ENCODE results near the gene ZNF106. TPM values are rescaled to one million over a fixed set of nuclear protein-coding genes. Genes with fewer than 3 reads are reported as not detected.

ZNF106 gene
- total and polyA plus RNA-seq, 12 donors, result 5.8 to 77.7 (median 58.4) TPM

DNA sequence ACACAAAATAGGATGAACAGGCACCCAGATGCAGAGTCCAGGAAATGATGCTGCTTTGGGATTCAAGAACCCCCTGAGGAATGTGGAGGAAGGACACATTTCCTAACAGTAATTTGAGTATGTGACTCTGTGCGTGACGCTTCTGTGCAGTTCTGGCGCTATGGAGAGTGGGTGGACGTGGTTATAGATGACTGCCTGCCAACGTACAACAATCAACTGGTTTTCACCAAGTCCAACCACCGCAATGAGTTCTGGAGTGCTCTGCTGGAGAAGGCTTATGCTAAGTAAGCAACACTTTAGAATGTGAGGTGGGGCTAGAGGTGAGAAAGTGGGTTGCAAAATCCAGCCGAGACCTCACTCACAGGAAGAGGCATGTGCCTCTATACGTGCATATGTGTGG lies 103.3 kb downstream of the ZNF106 start:
- no peaks in the 10 kb centered on the region for H3K9me3 ChIP-seq (replicated peaks in 1 of 3)
- DNase-seq, result peak in 1 of 7 donors; percentile 14
- H3K36me3 ChIP-seq (replicated peaks in 1 of 2), result no peaks in the 10 kb centered on the region
- no peak overlapping the region for H3K4me3 ChIP-seq
- H3K27ac ChIP-seq, result no peak overlapping the region
- TF ChIP-seq, protein P1, sequence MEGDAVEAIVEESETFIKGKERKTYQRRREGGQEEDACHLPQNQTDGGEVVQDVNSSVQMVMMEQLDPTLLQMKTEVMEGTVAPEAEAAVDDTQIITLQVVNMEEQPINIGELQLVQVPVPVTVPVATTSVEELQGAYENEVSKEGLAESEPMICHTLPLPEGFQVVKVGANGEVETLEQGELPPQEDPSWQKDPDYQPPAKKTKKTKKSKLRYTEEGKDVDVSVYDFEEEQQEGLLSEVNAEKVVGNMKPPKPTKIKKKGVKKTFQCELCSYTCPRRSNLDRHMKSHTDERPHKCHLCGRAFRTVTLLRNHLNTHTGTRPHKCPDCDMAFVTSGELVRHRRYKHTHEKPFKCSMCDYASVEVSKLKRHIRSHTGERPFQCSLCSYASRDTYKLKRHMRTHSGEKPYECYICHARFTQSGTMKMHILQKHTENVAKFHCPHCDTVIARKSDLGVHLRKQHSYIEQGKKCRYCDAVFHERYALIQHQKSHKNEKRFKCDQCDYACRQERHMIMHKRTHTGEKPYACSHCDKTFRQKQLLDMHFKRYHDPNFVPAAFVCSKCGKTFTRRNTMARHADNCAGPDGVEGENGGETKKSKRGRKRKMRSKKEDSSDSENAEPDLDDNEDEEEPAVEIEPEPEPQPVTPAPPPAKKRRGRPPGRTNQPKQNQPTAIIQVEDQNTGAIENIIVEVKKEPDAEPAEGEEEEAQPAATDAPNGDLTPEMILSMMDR (IDR thresholded peaks at IDR 0.05), result no peak
- no peak for TF ChIP-seq POLR2A (IDR thresholded peaks at IDR 0.05)
- intact Hi-C loops (cut with DNase I), result no loop called here
- WGBS, 4 donors, result 81 to 87% (median 85%) methylated on average over 8 of the region's 8 CpGs
- H3K27me3 ChIP-seq, result no peaks in the 10 kb centered on the region
- H3K4me1 ChIP-seq (replicated peaks in 1 of 2), result no peaks in the 10 kb centered on the region

GRCh38 chr15:42385980-42386700 lies 104.8 kb downstream of the ZNF106 start:
- H3K27me3 ChIP-seq, result no peaks in the 10 kb centered on the region
- H3K4me3 ChIP-seq, result no peak overlapping the region
- TF ChIP-seq POLR2A (IDR thresholded peaks at IDR 0.05), result no peak
- TF ChIP-seq, protein P1 (IDR thresholded peaks at IDR 0.05), result no peak
- DNase-seq, result peak in 2 of 7 donors; percentile 13 to 43
- H3K9me3 ChIP-seq (replicated peaks in 1 of 3), result no peaks in the 10 kb centered on the region
- no peak overlapping the region for H3K27ac ChIP-seq
- no peaks in the 10 kb centered on the region for H3K36me3 ChIP-seq (replicated peaks in 1 of 2)
- WGBS, 4 donors, result 75 to 81% (median 80%) methylated on average over 10 to 12 of the region's 12 CpGs
- intact Hi-C loops (cut with DNase I), result no loop called here
- H3K4me1 ChIP-seq (replicated peaks in 1 of 2), result no peaks in the 10 kb centered on the region

DNA sequence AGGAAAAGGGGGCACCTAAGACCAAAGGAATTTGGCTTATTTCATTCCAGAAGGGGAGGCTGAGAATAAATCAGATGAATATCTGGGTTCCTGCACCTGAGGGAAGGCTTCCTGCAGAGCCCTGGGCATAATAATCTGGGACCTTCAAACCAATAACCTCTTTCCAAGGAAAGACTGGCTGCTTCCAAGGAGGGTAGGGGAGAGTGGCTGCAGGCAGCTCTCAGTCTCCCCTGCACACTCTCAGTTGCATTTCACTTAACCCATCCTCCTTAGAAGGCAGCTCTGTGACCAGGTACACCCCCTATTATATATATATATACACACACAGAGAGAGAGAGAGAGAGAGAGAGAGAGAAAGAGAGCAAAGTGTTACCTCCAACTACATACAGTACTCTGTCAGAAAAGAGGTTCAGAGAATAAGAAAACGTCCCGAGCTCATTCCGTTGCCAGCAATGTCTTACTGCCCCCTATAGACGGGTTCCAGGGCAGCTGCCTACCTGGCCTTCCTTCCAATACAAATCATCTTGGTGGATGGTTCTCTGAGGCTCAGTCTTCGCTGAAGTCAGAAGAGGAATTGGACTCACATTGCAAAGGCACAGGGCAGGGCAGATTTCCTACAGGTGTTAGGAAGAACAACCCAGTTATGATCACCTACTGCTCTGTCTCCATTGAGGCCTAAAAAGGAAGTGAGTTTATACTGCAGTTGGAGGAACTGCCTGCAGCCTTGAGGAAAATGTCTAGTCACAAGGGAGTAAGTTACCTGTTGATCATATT lies 105.5 kb downstream of the ZNF106 start:
- Histone ChIP-seq H3K27me3 (no peaks in the 10 kb centered on the region), H3K4me3 (no peak overlapping the region), H3K27ac (no peak overlapping the region), H3K4me1 (replicated peaks in 1 of 2) (no peaks in the 10 kb centered on the region), H3K36me3 (replicated peaks in 1 of 2) (no peaks in the 10 kb centered on the region), H3K9me3 (replicated peaks in 1 of 3) (no peaks in the 10 kb centered on the region)
- TF ChIP-seq, protein P1 (IDR thresholded peaks at IDR 0.05), result peak in 3 of 6 experiments; percentile 10 to 22 (median 13)
- no peak for TF ChIP-seq POLR2A (IDR thresholded peaks at IDR 0.05)
- DNase-seq, result peak in 1 of 7 donors; percentile 12
- 50 to 57% (median 53%) methylated on average over 5 of the region's 5 CpGs for WGBS, 4 donors
- intact Hi-C loops (cut with DNase I), result no loop called here

DNA sequence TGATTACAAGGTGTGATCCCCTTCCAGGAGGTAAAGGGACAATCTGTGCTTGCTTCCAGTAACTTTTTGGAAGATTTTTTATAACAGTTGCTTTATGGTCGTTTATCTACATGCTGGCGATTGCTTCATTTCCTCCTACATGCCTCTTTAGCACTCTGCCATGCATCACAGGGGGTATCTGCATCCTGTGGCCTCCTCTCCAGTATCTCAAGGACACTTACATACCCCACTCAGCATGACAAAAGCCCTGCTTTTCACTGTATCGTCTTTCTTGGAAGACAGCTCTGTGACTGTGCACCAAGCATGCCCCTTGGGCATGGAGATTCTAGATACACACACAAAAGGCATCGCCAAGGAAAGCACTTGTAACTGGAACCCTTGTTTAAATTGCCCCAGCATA lies 106.3 kb downstream of the ZNF106 start:
- TF ChIP-seq, protein P1 (IDR thresholded peaks at IDR 0.05), result no peak
- Histone ChIP-seq H3K27me3 (no peaks in the 10 kb centered on the region), H3K9me3 (replicated peaks in 1 of 3) (no peaks in the 10 kb centered on the region), H3K4me1 (replicated peaks in 1 of 2) (no peaks in the 10 kb centered on the region), H3K4me3 (no peak overlapping the region), H3K36me3 (replicated peaks in 1 of 2) (no peaks in the 10 kb centered on the region), H3K27ac (no peak overlapping the region)
- WGBS, 4 donors, result 66 to 79% (median 67%) methylated on average over 4 of the region's 4 CpGs
- intact Hi-C loops (cut with DNase I), result no loop called here
- peak in 1 of 7 donors; percentile 13 for DNase-seq

All from adrenal gland (tissue), 12 donors.